BJ (cell line): ENCODE data around the gene TMEM135. TPM values are rescaled to one million over a fixed set of nuclear protein-coding genes. Genes with fewer than 3 reads are reported as not detected.
"Not testable (repeated sequence)": the region's sequence is repeated elsewhere in the genome, so short reads cannot be mapped to it uniquely, and the experiment has no call there.

Experiments used
- CTCF ChIA-PET: fragments of 350-600 bp; formaldehyde crosslinking; extraction: SDS; loops from one replicate; lab custom pipeline; 2021; ENCODE audit warnings: antibody characterized with exemption, inconsistent platforms; lab: Yijun Ruan, JAX
- POLR2A ChIA-PET: fragments of 300-600 bp; sonication (Branson Sonifier 250); formaldehyde crosslinking; extraction: SDS; loops from one replicate; lab custom pipeline; 2021; ENCODE audit warnings: antibody characterized with exemption; lab: Charles Lee
- DNase-seq: peaks from one replicate; pipeline ENCODE4 v3.0.0-alpha.2; 2011; ENCODE audit warnings: low read depth
- H3K27me3 ChIP-seq: 2 replicates; pipeline ENCODE4 v1.6.0; 2011; ENCODE audit warnings: low read length; ENCODE audit not compliant: control insufficient read depth, insufficient read depth
- H3K36me3 ChIP-seq: 2 replicates; pipeline ENCODE4 v1.5.1; 2011; ENCODE audit warnings: low read length; ENCODE audit not compliant: control insufficient read depth, insufficient read depth
- H3K4me3 ChIP-seq: 2 replicates; pipeline ENCODE4 v1.5.1; 2011; ENCODE audit warnings: low read depth, mild to moderate bottlenecking, control low read depth, low read length
- polyA plus RNA-seq: library from polyadenylated mRNA; depleted of rRNA; stranded (reverse); fragments of >200 nt; gene quantifications from 2 replicates; pipeline ENCODE4 v1.2.3, GENCODE V29; 2011
- TF ChIP-seq, protein P1 (sequence below): IDR thresholded peaks from 2 replicates; pipeline ENCODE4 v1.5.1; 2011; ENCODE audit warnings: low read depth, mild to moderate bottlenecking, control low read depth, inconsistent platforms, low read length, moderate library complexity; ENCODE audit not compliant: insufficient read depth

TMEM135 gene
- polyA plus RNA-seq, 1 experiment, result 4.6 TPM

DNA sequence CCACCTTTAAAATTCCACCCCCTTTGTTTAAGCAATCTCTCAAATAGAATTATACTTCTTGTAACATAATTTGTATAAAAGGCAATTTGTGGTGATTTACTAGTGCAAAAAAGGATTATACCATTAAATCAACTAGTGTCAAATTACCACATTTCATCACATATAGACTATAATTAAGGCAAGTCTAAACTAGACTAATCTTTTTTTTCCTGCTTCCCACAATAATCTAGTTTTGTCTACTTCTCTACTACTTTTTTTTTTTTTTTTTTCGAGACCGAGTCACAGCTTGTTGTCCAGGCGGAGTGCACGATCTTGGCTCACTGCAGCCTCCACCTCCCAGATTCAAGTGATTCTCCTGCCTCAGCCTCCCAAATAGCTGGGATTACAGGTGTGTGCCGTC, 46.4 kb upstream of the TMEM135 start:
- H3K36me3 ChIP-seq, result no peaks in the 10 kb centered on the region
- ChIA-PET POLR2A (no interaction called here), CTCF (interaction anchor here (1.1 to 1.2 kb wide), 2 partner anchors 12 to 310 kb away, joined by 3 to 4 read pairs; no protein-coding TSS in a partner anchor)
- H3K4me3 ChIP-seq, result no peak overlapping the region
- H3K27me3 ChIP-seq, result no peaks in the 10 kb centered on the region
- no peak for DNase-seq
- TF ChIP-seq, protein P1, sequence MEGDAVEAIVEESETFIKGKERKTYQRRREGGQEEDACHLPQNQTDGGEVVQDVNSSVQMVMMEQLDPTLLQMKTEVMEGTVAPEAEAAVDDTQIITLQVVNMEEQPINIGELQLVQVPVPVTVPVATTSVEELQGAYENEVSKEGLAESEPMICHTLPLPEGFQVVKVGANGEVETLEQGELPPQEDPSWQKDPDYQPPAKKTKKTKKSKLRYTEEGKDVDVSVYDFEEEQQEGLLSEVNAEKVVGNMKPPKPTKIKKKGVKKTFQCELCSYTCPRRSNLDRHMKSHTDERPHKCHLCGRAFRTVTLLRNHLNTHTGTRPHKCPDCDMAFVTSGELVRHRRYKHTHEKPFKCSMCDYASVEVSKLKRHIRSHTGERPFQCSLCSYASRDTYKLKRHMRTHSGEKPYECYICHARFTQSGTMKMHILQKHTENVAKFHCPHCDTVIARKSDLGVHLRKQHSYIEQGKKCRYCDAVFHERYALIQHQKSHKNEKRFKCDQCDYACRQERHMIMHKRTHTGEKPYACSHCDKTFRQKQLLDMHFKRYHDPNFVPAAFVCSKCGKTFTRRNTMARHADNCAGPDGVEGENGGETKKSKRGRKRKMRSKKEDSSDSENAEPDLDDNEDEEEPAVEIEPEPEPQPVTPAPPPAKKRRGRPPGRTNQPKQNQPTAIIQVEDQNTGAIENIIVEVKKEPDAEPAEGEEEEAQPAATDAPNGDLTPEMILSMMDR, result no peak

DNA sequence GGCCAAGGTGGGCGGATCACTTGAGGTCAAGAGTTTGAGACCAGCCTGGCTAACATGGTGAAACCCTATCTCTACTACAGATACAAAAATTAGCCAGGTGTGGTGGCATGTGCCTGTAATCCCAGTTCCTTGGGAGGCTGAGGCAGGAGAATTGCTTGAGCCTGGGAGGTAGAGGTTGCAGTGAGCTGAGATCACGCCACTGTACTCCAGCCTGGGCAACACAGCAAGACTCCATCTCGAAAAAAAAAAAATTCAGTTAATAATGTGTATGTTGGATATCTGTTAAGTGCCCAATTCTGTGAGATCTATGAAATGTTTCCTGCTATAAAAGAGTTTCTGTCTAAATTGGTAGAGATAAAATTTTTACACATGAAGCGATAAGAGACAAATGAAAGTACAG, 45.4 kb upstream of the TMEM135 start:
- POLR2A ChIA-PET, DNase-seq, H3K4me3 ChIP-seq, H3K27me3 ChIP-seq, H3K36me3 ChIP-seq: not testable (repeated sequence)
- CTCF ChIA-PET, result interaction anchor here (1.2 kb wide), 1 partner anchor 11 kb away, joined by 3 read pairs; no protein-coding TSS in a partner anchor

DNA sequence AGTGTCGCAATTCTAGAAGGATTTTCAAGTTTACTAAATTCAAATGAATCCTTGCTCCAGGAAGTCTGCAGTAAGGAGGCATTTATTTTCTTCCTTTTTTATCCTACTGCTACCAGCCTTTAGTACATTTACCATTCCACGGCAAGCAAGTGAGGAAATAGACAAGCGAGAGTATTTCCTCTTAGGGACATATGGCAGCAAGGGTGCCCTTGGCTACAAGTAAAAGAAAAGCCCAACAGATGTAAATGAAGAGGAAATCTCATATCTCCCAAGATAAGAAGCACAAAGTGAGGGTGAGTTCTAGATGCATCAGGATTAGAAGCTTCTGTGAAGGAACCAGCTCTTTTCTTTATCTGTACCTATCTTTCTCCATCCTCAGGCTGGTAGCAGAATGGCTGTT, 44.7 kb upstream of the TMEM135 start:
- ChIA-PET CTCF (interaction anchor here (1.0 to 1.4 kb wide), 3 partner anchors 9 to 12 kb away, joined by 3 to 6 read pairs (median 4); no protein-coding TSS in a partner anchor), POLR2A (no interaction called here)
- TF ChIP-seq, protein P1, result no peak
- H3K36me3 ChIP-seq, result no peaks in the 10 kb centered on the region
- H3K27me3 ChIP-seq, result no peaks in the 10 kb centered on the region
- H3K4me3 ChIP-seq, result no peak overlapping the region
- no peak for DNase-seq

DNA sequence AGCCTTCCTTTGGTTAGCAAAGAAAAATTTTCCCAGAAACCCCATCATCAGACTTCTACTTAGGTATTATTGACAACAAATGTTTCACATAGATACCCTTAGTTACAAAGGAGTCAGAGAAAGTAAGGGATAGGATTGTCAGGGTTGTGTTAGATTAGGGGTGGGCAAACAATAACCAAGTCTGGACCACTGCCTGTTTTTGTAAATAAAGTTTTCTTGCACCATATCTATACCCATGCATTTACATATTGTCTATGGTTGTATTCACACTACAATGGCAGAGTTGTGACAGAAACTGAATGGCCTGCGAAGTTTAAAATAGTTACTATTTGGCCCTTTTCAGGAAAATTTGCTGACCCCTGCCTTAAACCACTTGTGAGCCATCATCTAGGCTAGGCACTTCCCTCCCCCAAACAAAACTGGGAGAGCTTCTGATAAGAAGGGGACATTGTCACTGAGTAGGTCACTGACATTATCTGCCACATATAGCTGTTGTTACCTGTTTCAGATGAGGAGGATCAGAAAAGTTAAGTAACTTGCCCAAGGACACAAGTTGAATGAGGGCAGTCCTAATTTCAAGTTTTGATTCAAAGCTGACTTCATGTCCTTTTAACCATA, 40.7 kb upstream of the TMEM135 start:
- no peaks in the 10 kb centered on the region for H3K27me3 ChIP-seq
- CTCF ChIA-PET, result interaction anchor here (0.7 to 1.4 kb wide), 4 partner anchors 58 to 305 kb away, joined by 3 to 6 read pairs (median 4); no protein-coding TSS in a partner anchor
- no peak for DNase-seq
- no peak overlapping the region for H3K4me3 ChIP-seq
- POLR2A ChIA-PET, result interaction anchor here (0.6 kb wide), 1 partner anchor 42 kb away, joined by 4 read pairs; no protein-coding TSS in a partner anchor
- no peaks in the 10 kb centered on the region for H3K36me3 ChIP-seq
- TF ChIP-seq, protein P1, result no peak

DNA sequence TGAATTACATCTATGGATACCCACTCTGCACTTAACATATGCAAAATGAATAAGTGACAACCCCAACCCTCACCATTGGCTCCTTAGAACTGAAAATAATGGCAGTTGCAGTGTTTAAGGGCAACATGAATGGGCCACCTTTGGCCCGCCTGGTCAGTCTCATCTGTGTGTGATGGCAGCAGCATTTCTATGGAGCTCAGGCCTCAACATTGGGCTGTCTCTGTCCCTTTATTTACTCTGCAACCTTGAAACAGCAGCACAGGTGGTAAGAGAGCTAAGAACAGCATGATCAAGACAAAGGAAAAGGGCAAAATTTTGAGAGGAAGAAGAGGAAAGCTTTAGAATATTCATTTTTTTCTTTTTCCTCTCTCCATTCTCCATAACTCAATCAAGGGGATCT, 38.3 kb upstream of the TMEM135 start:
- Histone ChIP-seq H3K27me3 (no peaks in the 10 kb centered on the region; the same call in 1 of the 2 replicates), H3K36me3 (no peaks in the 10 kb centered on the region), H3K4me3 (no peak overlapping the region)
- ChIA-PET POLR2A (no interaction called here), CTCF (interaction anchor here (1.0 kb wide), 1 partner anchor 291 kb away, joined by 6 read pairs; no protein-coding TSS in a partner anchor)
- TF ChIP-seq, protein P1, result no peak
- no peak for DNase-seq
